ENCODE results near the gene CCT7. TPM values are rescaled to one million over a fixed set of nuclear protein-coding genes. Genes with fewer than 3 reads are reported as not detected.
A peak's percentile ranks its signal among the peaks of the same experiment; 100 is the strongest.
"Not testable (repeated sequence)": the region's sequence is repeated elsewhere in the genome, so short reads cannot be mapped to it uniquely, and the experiment has no call there.

CCT7 gene
- polyA plus RNA-seq, 1 of the 3 experiments (the other 2 are of a cell fraction) = 369 TPM

GRCh38 chr2:73200281-73200680 lies 33.8 kb upstream of the CCT7 start:
- H3K4me3 ChIP-seq (ENCODE audit: low read depth in 2 of 2, low read length in 1 of 2); H3F3A ChIP-seq (replicated peaks; ENCODE audit: insufficient read depth); H3K36me3 ChIP-seq (replicated peaks in 1 of 2; ENCODE audit: control insufficient read depth in 1 of 2, insufficient read depth in 2 of 2, low read length in 1 of 2); H3K9me3 ChIP-seq; H4K20me1 ChIP-seq (ENCODE audit: insufficient read depth); POLR2A ChIA-PET; DNase-seq; H3K79me2 ChIP-seq (ENCODE audit: insufficient read depth); H3K4me2 ChIP-seq; H3K27ac ChIP-seq (ENCODE audit: low read depth in 2 of 2, low read length in 1 of 2); H2AFZ ChIP-seq (ENCODE audit: low read depth); H3K9ac ChIP-seq; H3K4me1 ChIP-seq (ENCODE audit: control insufficient read depth in 1 of 2, insufficient read depth in 2 of 2, low read depth in 1 of 2, low read length in 1 of 2); H3K9me2 ChIP-seq: not testable (repeated sequence)
- WGBS (ENCODE audit: low lambda C conversion rate) = 73% methylated on average over 10 of the region's 10 CpGs
- CTCF ChIA-PET = interaction anchor here (1.4 to 4.2 kb wide), 3 partner anchors 12 to 33 kb away, joined by 3 to 19 read pairs (median 13); partner anchors contain the start of gene PRADC1
- 0 out of 2 replicates have a peak, but pooled peaks have one; percentile 4 for TF ChIP-seq FOSL2 (IDR thresholded peaks at IDR 0.05; ENCODE audit: borderline replicate concordance, low read depth)
- H3K27me3 ChIP-seq (ENCODE audit: insufficient read depth) = peaks cover 68% of the 10 kb centered on the region

- Histone ChIP-seq H3K4me2 (0 out of 2 replicates have a peak within 1 kb of the TSS, but pooled peaks have one; percentile 15), H3K4me1 (ENCODE audit: control insufficient read depth in 1 of 2, insufficient read depth in 2 of 2, low read depth in 1 of 2, low read length in 1 of 2) (no peaks in the 10 kb centered on the region), H4K20me1 (ENCODE audit: insufficient read depth) (no peaks in the 10 kb centered on the region), H3K79me2 (ENCODE audit: insufficient read depth) (no peaks in the 10 kb centered on the region), H2AFZ (ENCODE audit: low read depth) (no peak within 1 kb of the TSS), H3K27me3 (ENCODE audit: insufficient read depth) (peaks cover 72% of the 10 kb centered on the region), H3K9me3 (no peaks in the 10 kb centered on the region), H3K36me3 (replicated peaks in 1 of 2; ENCODE audit: control insufficient read depth in 1 of 2, insufficient read depth in 2 of 2, low read length in 1 of 2) (no peaks in the 10 kb centered on the region), H3K9me2 (no peaks in the 10 kb centered on the region), H3K4me3 (ENCODE audit: low read depth in 2 of 2, low read length in 1 of 2) (no peak within 1 kb of the TSS), H3F3A (replicated peaks; ENCODE audit: insufficient read depth) (peaks cover 3% of the 10 kb centered on the region), H3K27ac (ENCODE audit: low read depth in 2 of 2, low read length in 1 of 2) (no peak within 1 kb of the TSS), H3K9ac (no peak within 1 kb of the TSS)
- DNase-seq = peak; percentile 73
- TF ChIP-seq EZH2phosphoT487 (IDR thresholded peaks at IDR 0.05; ENCODE audit: borderline replicate concordance, low read depth) (peak; percentile 86; the same call in 1 of the 2 replicates), CHD2 (IDR thresholded peaks at IDR 0.05; ENCODE audit: low read length, partially characterized antibody) (no peak)
- ChIA-PET POLR2A (no interaction called here), CTCF (interaction anchor here (0.7 to 4.2 kb wide), 6 partner anchors 10 to 409 kb away, joined by 3 to 19 read pairs (median 4); no protein-coding TSS in a partner anchor)
- WGBS (ENCODE audit: low lambda C conversion rate) = 9% methylated on average over 50 of the region's 87 CpGs
Observed at GRCh38 chr2:73202156-73203054, 31.7 kb upstream of the CCT7 start, which contains the start of gene NOTO. TSS of gene NOTO (plus strand) at chr2:73202574. CDS start at chr2:73202667, 93 bp downstream.

- H3K27ac ChIP-seq (ENCODE audit: low read depth in 2 of 2, low read length in 1 of 2) = no peak overlapping the region
- peaks cover 3% of the 10 kb centered on the region for H3F3A ChIP-seq (replicated peaks; ENCODE audit: insufficient read depth)
- H3K27me3 ChIP-seq (ENCODE audit: insufficient read depth) = peaks cover 69% of the 10 kb centered on the region
- no peak overlapping the region for H3K9ac ChIP-seq
- no peaks in the 10 kb centered on the region for H3K9me2 ChIP-seq
- H2AFZ ChIP-seq (ENCODE audit: low read depth) = no peak overlapping the region
- TF ChIP-seq EZH2phosphoT487 (IDR thresholded peaks at IDR 0.05; ENCODE audit: borderline replicate concordance, low read depth) (peak; percentile 7; the same call in 1 of the 2 replicates), FOXM1 (IDR thresholded peaks at IDR 0.05; ENCODE audit: low read depth) (no peak)
- H3K79me2 ChIP-seq (ENCODE audit: insufficient read depth) = no peaks in the 10 kb centered on the region
- no peaks in the 10 kb centered on the region for H3K9me3 ChIP-seq
- DNase-seq = peak; percentile 60
- ChIA-PET POLR2A (no interaction called here), CTCF (interaction anchor here (0.6 to 2.0 kb wide), 3 partner anchors 10 to 75 kb away, joined by 3 to 7 read pairs (median 7); no protein-coding TSS in a partner anchor)
- H3K4me2 ChIP-seq = 0 out of 2 replicates have a peak overlapping the region, but pooled peaks have one; percentile 15
- no peaks in the 10 kb centered on the region for H3K36me3 ChIP-seq (replicated peaks in 1 of 2; ENCODE audit: control insufficient read depth in 1 of 2, insufficient read depth in 2 of 2, low read length in 1 of 2)
- H3K4me3 ChIP-seq (ENCODE audit: low read depth in 2 of 2, low read length in 1 of 2) = no peak overlapping the region
- H3K4me1 ChIP-seq (ENCODE audit: control insufficient read depth in 1 of 2, insufficient read depth in 2 of 2, low read depth in 1 of 2, low read length in 1 of 2) = no peaks in the 10 kb centered on the region
- no peaks in the 10 kb centered on the region for H4K20me1 ChIP-seq (ENCODE audit: insufficient read depth)
- 18% methylated on average over 28 of the region's 44 CpGs for WGBS (ENCODE audit: low lambda C conversion rate)
Observed at GRCh38 chr2:73203055-73203681, 30.9 kb upstream of the CCT7 start.
